Activated naive CD8-positive, alpha-beta T cell treated with anti-CD3 and anti-CD28 coated beads, Interleukin-2, amount 10 ng/mL, durations not matched to agents 7 days and 5 days (primary cell): ENCODE results near the gene GFER. TPM values are rescaled to one million over a fixed set of nuclear protein-coding genes. Genes with fewer than 3 reads are reported as not detected.
"Not testable (repeated sequence)": the region's sequence is repeated elsewhere in the genome, so short reads cannot be mapped to it uniquely, and the experiment has no call there.

Source experiments
- ATAC-seq: fragments of 150-1000 bp; cut with Tn5 transposase; one replicate; pipeline ENCODE4 v1.10.0; 2021; ENCODE audit warnings: low read depth, moderate library complexity
- POLR2A ChIA-PET: fragments of 350-600 bp; sonication (Branson Sonifier 250); formaldehyde crosslinking; loops from one replicate; lab custom pipeline; 2021; ENCODE audit warnings: antibody characterized with exemption; lab: Charles Lee
- DNase-seq: peaks from one replicate; pipeline ENCODE4 v3.0.0; 2021
- H3K27ac Mint-ChIP-seq: one replicate; pipeline ENCODE4 v1.8.0; 2022; ENCODE audit warnings: mild to moderate bottlenecking, mixed read lengths
- H3K27me3 Mint-ChIP-seq: one replicate; pipeline ENCODE4 v1.8.0; 2022; ENCODE audit warnings: mild to moderate bottlenecking, moderate library complexity, mixed read lengths
- H3K36me3 Mint-ChIP-seq: one replicate; pipeline ENCODE4 v1.8.0; 2021; ENCODE audit warnings: mild to moderate bottlenecking, mixed read lengths
- H3K4me1 Mint-ChIP-seq: one replicate; pipeline ENCODE4 v1.8.0; 2021; ENCODE audit warnings: mixed read lengths
- H3K4me3 Mint-ChIP-seq: one replicate; pipeline ENCODE4 v1.8.0; 2022; ENCODE audit warnings: mild to moderate bottlenecking, moderate library complexity, mixed read lengths
- H3K9me3 Mint-ChIP-seq: one replicate; pipeline ENCODE4 v1.8.0; 2021; ENCODE audit warnings: mixed read lengths
- total RNA-seq, 2 experiments: library from RNA; stranded (reverse); gene quantifications; one replicate each; pipeline ENCODE4 v1.2.3, GENCODE V29; 2021

GFER gene
- total RNA-seq, 2 experiments from 2014 or later = 28.8 to 31.9 TPM

DNA sequence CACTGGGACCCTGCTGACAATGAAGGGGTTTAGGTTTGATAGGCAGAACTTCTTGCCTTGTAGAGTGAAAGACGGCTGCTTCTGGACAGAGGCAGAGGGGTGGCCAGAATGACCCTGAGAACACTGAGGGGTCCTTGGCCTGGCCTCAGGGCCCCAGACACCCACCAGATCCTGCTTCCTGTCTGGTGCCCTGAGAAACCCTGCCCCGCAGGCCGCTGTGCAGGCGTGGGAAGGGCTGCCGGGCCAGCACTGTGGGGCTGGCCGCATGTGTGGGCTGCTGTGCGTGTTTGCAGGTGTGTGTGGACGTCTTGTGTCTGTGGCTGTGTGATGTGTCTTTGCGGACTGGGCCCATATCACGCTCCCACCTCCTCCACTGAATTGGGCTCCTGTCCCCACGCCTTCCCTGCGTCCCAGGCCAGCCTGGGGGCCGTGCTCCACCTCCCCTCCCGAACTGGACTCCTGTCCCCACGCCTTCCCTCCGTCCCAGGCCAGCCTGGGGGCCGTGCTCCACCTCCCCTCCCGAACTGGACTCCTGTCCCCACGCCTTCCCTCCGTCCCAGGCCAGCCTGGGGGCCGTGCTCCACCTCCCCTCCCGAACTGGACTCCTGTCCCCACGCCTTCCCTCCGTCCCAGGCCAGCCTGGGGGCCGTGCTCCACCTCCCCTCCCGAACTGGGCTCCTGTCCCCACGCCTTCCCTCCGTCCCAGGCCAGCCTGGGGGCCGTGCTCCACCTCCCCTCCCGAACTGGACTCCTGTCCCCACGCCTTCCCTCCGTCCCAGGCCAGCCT lies 50.1 kb downstream of the GFER start:
- ATAC-seq, POLR2A ChIA-PET, DNase-seq, H3K9me3 Mint-ChIP-seq, H3K36me3 Mint-ChIP-seq, H3K4me1 Mint-ChIP-seq, H3K4me3 Mint-ChIP-seq, H3K27ac Mint-ChIP-seq, H3K27me3 Mint-ChIP-seq: not testable (repeated sequence)

DNA sequence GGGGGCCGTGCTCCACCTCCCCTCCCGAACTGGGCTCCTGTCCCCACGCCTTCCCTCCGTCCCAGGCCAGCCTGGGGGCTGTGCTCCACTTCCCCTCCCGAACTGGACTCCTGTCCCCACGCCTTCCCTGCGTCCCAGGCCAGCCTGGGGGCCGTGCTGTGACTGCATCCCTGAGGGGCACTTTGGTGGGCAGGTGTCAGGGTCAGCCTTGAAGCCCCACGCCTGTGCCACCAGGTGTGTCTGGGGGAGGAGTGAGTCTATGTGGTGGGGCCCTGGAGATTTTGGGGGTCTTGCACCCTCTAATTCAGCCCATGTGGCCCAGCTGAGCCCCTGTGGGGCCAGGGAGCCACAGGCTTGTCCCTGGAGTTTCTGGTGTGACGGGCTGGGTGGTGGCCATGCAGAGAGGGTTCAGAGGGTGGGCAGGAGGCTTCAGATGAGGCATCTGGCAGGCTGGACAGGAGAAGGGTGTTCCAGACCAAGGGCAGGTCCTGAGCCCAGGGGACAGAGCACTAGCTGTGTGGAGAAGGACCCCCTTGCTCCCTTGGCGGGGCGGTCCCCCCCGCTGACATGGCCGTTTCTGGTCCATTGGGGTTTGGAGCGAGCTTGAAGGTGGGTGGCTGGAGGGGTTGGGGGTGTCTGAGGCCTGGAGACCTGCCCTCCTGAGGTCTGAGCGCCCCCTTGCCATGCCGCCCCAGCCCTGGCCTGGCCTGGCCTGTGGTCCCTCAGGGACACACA lies 50.9 kb downstream of the GFER start:
- POLR2A ChIA-PET = no interaction called here
- no peak for ATAC-seq
- DNase-seq = no peak
- Mint-ChIP-seq H3K4me1 (no peaks in the 10 kb centered on the region), H3K27ac (no peak overlapping the region), H3K27me3 (no peaks in the 10 kb centered on the region), H3K36me3 (no peaks in the 10 kb centered on the region), H3K4me3 (no peak overlapping the region), H3K9me3 (no peaks in the 10 kb centered on the region)

DNA sequence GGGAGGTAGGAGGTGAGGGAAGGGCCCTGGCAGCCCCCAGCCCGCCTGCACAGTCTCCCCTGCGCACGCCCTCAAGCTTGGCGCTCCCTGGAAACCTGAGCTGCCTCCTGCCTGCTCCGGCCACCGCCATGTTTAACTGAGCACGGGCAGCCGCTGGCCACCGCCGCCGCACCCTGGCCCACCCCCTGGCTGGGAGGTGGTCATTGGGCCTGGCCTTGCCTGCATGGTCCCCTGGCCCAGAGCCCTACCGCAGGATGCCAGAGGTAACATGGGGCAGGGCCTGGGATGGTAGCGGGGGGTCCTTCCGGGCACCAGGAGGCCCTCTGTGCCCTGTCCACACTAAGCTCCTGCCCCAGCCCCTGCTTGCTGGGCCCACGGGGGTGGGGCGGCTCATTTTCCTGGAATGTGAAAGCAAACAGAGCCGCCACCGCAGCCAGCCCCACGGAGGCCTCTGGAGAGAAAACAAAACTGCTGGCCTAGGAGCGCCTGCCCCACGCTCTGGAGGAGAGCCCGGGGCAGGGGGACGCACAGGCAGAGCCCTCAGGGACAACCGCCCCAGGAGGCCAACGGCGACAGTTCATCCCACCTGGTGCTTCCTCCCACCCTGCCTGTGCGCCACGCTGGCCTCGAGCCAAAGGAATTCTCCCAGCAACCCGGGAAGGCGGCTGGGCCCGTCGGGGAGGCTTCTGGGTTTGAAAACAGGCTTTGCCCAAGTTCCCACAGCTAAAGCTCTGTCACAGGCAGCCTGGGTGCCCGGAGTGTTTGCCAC lies 51.6 kb downstream of the GFER start:
- no peak for DNase-seq
- no peak overlapping the region for H3K27ac Mint-ChIP-seq
- H3K4me1 Mint-ChIP-seq = no peaks in the 10 kb centered on the region
- ATAC-seq = no peak
- no peaks in the 10 kb centered on the region for H3K9me3 Mint-ChIP-seq
- H3K36me3 Mint-ChIP-seq = no peaks in the 10 kb centered on the region
- POLR2A ChIA-PET = no interaction called here
- no peak overlapping the region for H3K4me3 Mint-ChIP-seq
- H3K27me3 Mint-ChIP-seq = no peaks in the 10 kb centered on the region

DNA sequence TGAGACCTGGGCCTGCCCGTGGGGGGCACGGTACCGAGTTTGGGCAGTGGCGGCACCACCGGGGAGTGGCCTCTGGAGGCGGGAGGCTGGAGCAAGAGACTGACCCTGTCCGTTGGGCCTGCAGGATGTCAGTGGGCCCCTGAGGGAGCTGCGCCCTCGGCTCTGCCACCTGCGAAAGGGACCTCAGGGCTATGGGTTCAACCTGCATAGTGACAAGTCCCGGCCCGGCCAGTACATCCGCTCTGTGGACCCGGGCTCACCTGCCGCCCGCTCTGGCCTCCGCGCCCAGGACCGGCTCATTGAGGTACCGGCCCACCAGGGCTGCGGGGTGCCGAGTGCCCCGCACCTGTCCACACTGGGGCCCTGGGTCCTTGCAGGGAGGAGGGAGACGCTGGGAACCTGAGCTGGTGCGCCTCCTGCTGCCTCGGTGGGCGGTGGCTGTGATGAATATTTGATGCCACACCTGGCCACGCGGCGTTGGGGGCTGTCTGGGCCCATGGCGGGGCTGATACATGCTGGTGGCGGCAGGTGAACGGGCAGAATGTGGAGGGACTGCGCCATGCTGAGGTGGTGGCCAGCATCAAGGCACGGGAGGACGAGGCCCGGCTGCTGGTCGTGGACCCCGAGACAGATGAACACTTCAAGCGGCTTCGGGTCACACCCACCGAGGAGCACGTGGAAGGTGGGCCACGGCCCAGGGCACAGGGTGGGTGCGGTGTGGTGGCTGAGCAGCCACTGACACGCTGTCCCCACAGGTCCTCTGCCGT lies 52.4 kb downstream of the GFER start:
- H3K27me3 Mint-ChIP-seq = no peaks in the 10 kb centered on the region
- POLR2A ChIA-PET = no interaction called here
- no peak overlapping the region for H3K27ac Mint-ChIP-seq
- H3K36me3 Mint-ChIP-seq = no peaks in the 10 kb centered on the region
- ATAC-seq (no peak), DNase-seq (no peak)
- H3K9me3 Mint-ChIP-seq = no peaks in the 10 kb centered on the region
- H3K4me3 Mint-ChIP-seq = no peak overlapping the region
- no peaks in the 10 kb centered on the region for H3K4me1 Mint-ChIP-seq

DNA sequence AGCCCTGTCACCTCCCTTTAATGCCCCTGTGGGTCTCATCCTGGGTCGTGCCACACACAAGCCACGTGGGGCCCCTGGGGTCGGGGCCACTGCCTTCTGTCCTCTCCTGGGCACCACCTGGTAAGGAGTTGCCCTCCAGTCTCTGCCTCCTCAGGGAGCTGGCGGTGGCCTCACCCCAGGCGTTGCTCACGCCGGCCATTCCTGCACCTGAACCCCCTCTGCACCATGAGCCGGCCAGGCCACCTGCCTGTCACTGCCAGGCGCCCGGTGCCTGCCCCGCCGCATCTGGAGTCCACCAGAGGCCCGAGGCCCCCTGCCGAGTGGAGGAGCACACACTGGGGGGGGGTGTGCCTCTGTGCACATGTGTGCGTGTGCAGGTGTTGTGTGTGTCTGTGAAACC lies 53.1 kb downstream of the GFER start:
- no peaks in the 10 kb centered on the region for H3K27me3 Mint-ChIP-seq
- no peak for ATAC-seq
- H3K4me1 Mint-ChIP-seq = no peaks in the 10 kb centered on the region
- no peak overlapping the region for H3K27ac Mint-ChIP-seq
- no peak overlapping the region for H3K4me3 Mint-ChIP-seq
- DNase-seq = no peak
- POLR2A ChIA-PET = no interaction called here
- no peaks in the 10 kb centered on the region for H3K9me3 Mint-ChIP-seq
- no peaks in the 10 kb centered on the region for H3K36me3 Mint-ChIP-seq

Other genes with a start within 250 kb of the GFER start
- gene NME3, start 212.7 kb upstream of the GFER start, total RNA-seq = 10 to 100 TPM; 58.1 to 60.9 TPM
- gene EME2, start 211.4 kb upstream of the GFER start, total RNA-seq = 10 to 100 TPM; 28.7 to 36.3 TPM
- gene MRPS34, start 211.1 kb upstream of the GFER start, total RNA-seq = 100 to 1,000 TPM in 1 of 2 experiments, 10 to 100 TPM in 1; 91.6 to 103 TPM
- gene SPSB3, start 201.6 kb upstream of the GFER start, total RNA-seq = 10 to 100 TPM; 67.8 to 74.1 TPM
- gene NUBP2, start 201.2 kb upstream of the GFER start, total RNA-seq = 10 to 100 TPM; 55.6 to 55.9 TPM
- under 1 TPM; 0.23 to 0.55 TPM for gene IGFALS, start 190.5 kb upstream of the GFER start, total RNA-seq
- 10 to 100 TPM; 48.7 to 51.6 TPM for gene HAGH, start 157.4 kb upstream of the GFER start, total RNA-seq
- gene FAHD1, start 157.0 kb upstream of the GFER start, total RNA-seq = 10 to 100 TPM; 12.0 to 12.2 TPM
- not detected for gene MEIOB, start 112.0 kb upstream of the GFER start, total RNA-seq
- gene HS3ST6, start 65.8 kb upstream of the GFER start, total RNA-seq = not detected
- 10 to 100 TPM; 12.0 to 12.5 TPM for gene MSRB1, start 41.0 kb upstream of the GFER start, total RNA-seq
- not detected for gene RPL3L, start 29.5 kb upstream of the GFER start, total RNA-seq
- gene NDUFB10, start 24.7 kb upstream of the GFER start, total RNA-seq = 100 to 1,000 TPM; 108 to 115 TPM
- gene RPS2, start 19.4 kb upstream of the GFER start, total RNA-seq = 1,000 to 10,000 TPM; 2,404 to 2,409 TPM
- gene RNF151, start 17.3 kb upstream of the GFER start, total RNA-seq = not detected
- gene TBL3, start 12.1 kb upstream of the GFER start, total RNA-seq = 10 to 100 TPM; 29.4 to 30.7 TPM
- 1 to 10 TPM in 1 of 2 experiments, under 1 TPM in 1; 0.58 to 1.8 TPM for gene NOXO1, start 2.7 kb upstream of the GFER start, total RNA-seq
- gene SYNGR3, start 5.8 kb downstream of the GFER start, total RNA-seq = 1 to 10 TPM; 2.0 to 2.2 TPM
- 10 to 100 TPM; 67.8 to 77.1 TPM for gene ZNF598, start 25.6 kb downstream of the GFER start, total RNA-seq
- under 1 TPM in 1 of 2 experiments, not detected in 1; 0.42 TPM for gene NPW, start 35.6 kb downstream of the GFER start, total RNA-seq
- gene NHERF2, start 42.7 kb downstream of the GFER start, total RNA-seq = 1 to 10 TPM; 4.2 to 4.3 TPM
- gene NTHL1, start 63.6 kb downstream of the GFER start, total RNA-seq = 10 to 100 TPM; 19.4 to 20.7 TPM
- 100 to 1,000 TPM; 113 to 125 TPM for gene TSC2, start 63.8 kb downstream of the GFER start, total RNA-seq
- gene PKD1, start 151.7 kb downstream of the GFER start, total RNA-seq = 10 to 100 TPM; 95.5 to 97.3 TPM
- gene RAB26, start 164.4 kb downstream of the GFER start, total RNA-seq = under 1 TPM; 0.40 to 0.69 TPM
- 10 to 100 TPM; 50.2 to 51.8 TPM for gene TRAF7, start 171.6 kb downstream of the GFER start, total RNA-seq
- gene CASKIN1, start 212.4 kb downstream of the GFER start, total RNA-seq = 1 to 10 TPM in 1 of 2 experiments, under 1 TPM in 1; 0.88 to 1.1 TPM
- 10 to 100 TPM; 32.1 to 33.1 TPM for gene MLST8, start 221.3 kb downstream of the GFER start, total RNA-seq
- 10 to 100 TPM; 17.3 to 18.4 TPM for gene BRICD5, start 226.7 kb downstream of the GFER start, total RNA-seq
- gene PGP, start 230.6 kb downstream of the GFER start, total RNA-seq = 10 to 100 TPM; 22.6 to 23.2 TPM
- 10 to 100 TPM; 34.1 to 34.8 TPM for gene E4F1, start 239.4 kb downstream of the GFER start, total RNA-seq